Measurements from ENCODE around the gene CLSTN2. TPM values are rescaled to one million over a fixed set of nuclear protein-coding genes. Genes with fewer than 3 reads are reported as not detected.

CLSTN2 gene
- total RNA-seq, 1 donor from 2014 or later, result not detected

DNA sequence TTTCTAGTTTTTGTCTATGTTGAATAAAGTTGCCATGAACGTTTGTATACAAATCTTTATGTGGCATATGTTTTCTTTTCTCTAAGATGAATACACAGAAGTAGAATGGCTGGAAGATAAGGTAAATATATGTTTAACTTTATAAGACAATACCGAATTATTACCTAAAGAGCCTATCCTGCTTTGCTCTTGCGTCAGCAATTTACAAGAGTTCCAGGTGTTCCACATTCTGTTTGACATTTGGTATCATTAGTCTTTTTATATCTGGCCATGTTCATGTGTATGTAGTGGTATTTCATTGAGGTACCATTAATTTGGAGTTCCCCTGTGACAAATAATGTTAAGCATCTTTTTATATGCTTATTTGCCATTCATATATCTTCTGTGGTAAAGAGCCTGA lies 668.8 kb downstream of the CLSTN2 start:
- Mint-ChIP-seq H3K36me3 (ENCODE audit: low read depth) (no peaks in the 10 kb centered on the region), H3K9me3 (no peaks in the 10 kb centered on the region), H3K4me1 (no peaks in the 10 kb centered on the region), H3K27me3 (peaks cover 13% of the 10 kb centered on the region), H3K27ac (no peak overlapping the region), H3K4me3 (no peak overlapping the region)
- DNase-seq (no peak), ATAC-seq (ENCODE audit: low read depth) (no peak)
- POLR2A ChIA-PET, result no interaction called here
- intact Hi-C loops (cut with micrococcal nuclease), result no loop called here
- CTCF ChIA-PET, result no interaction called here
- TF ChIP-seq, protein P1, sequence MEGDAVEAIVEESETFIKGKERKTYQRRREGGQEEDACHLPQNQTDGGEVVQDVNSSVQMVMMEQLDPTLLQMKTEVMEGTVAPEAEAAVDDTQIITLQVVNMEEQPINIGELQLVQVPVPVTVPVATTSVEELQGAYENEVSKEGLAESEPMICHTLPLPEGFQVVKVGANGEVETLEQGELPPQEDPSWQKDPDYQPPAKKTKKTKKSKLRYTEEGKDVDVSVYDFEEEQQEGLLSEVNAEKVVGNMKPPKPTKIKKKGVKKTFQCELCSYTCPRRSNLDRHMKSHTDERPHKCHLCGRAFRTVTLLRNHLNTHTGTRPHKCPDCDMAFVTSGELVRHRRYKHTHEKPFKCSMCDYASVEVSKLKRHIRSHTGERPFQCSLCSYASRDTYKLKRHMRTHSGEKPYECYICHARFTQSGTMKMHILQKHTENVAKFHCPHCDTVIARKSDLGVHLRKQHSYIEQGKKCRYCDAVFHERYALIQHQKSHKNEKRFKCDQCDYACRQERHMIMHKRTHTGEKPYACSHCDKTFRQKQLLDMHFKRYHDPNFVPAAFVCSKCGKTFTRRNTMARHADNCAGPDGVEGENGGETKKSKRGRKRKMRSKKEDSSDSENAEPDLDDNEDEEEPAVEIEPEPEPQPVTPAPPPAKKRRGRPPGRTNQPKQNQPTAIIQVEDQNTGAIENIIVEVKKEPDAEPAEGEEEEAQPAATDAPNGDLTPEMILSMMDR (IDR thresholded peaks at IDR 0.05), result no peak

DNA sequence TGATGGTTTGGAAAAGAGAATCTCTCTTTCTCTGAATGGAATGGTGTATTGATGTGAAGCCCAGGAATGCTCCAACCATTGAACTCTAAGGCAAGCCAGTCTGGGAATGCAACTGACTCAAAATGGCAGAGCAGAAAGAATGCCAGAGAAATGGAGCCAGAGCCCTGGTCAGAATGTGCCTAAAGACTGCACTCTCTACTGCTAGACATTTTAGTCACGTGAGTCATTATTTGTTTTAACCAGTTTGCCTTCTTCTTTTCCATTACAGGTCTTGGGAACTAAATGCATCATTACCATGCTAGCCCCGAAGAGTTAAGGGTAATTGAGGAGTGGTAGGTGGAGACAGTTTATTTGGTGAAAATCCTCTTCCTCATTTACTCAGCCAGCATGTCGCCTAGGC lies 675.6 kb downstream of the CLSTN2 start:
- H3K9me3 Mint-ChIP-seq, result no peaks in the 10 kb centered on the region
- H3K4me1 Mint-ChIP-seq, result no peaks in the 10 kb centered on the region
- no peak overlapping the region for H3K27ac Mint-ChIP-seq
- H3K36me3 Mint-ChIP-seq (ENCODE audit: low read depth), result no peaks in the 10 kb centered on the region
- intact Hi-C loops (cut with micrococcal nuclease), result no loop called here
- H3K4me3 Mint-ChIP-seq, result no peak overlapping the region
- ChIA-PET POLR2A (no interaction called here), CTCF (no interaction called here)
- DNase-seq (no peak), ATAC-seq (ENCODE audit: low read depth) (no peak)
- TF ChIP-seq, protein P1 (IDR thresholded peaks at IDR 0.05), result no peak
- peaks cover 4% of the 10 kb centered on the region for H3K27me3 Mint-ChIP-seq

DNA sequence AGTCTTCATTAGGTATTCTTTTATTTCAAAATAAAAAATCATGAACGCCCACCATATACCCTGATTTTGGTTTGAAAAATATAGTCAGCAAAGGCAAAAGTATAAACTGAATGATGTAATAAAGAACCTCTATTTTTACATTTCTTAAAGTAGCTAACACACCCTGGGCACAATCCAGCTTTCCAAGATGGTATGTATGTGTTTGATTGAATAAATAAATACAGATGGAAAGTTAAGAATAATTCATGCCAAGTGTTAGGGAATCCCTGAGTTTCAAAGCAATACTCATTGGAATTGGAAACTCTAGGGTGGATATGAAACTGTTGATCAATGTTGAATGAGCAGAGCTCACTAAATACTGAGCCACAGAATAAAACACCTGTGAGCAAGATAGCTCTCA lies 679.0 kb downstream of the CLSTN2 start:
- Mint-ChIP-seq H3K36me3 (ENCODE audit: low read depth) (no peaks in the 10 kb centered on the region), H3K4me3 (no peak overlapping the region), H3K9me3 (peaks cover 5% of the 10 kb centered on the region), H3K27me3 (peaks cover 5% of the 10 kb centered on the region), H3K4me1 (no peaks in the 10 kb centered on the region), H3K27ac (no peak overlapping the region)
- ChIA-PET POLR2A (no interaction called here), CTCF (no interaction called here)
- TF ChIP-seq, protein P1 (IDR thresholded peaks at IDR 0.05), result no peak
- intact Hi-C loops (cut with micrococcal nuclease), result no loop called here
- no peak for DNase-seq
- no peak for ATAC-seq (ENCODE audit: low read depth)

DNA sequence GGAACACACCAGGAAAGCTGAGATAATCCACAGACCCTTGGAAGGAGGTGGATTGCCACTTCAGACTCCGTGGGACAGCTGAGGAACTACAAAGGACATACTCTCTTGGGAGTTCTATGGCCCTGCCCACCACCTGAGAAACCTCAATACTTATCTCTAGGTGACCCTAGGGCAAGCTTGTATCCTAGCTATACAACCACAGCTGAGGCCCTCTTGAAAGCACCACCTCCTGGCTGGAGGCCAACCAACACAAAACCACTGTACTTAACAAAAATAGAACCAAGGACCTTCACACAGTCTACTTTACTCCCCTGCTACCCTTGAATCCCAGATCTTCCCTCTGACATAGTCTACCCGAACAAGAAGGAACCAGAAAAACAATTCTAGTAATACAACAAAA lies 682.1 kb downstream of the CLSTN2 start:
- no peaks in the 10 kb centered on the region for H3K36me3 Mint-ChIP-seq (ENCODE audit: low read depth)
- POLR2A ChIA-PET, result no interaction called here

DNA sequence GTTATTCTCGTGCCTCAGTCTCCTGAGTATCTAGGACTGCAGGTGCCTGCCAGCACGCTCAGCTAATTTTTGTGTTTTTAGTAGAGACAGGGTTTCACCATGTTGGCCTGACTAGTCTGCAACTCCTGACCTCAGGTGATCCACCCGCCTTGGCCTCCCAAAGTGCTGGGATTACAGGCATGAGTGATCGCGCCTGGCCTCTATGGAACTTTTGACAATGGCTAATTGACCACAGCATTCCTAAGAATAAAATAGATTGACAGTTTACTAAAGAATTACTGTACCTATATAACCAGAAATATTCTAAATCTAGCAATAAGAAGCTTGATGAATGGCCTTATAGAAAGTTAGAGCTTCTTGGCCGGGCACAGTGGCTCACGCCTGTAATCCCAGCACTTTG lies 691.9 kb downstream of the CLSTN2 start:
- no peak overlapping the region for H3K27ac Mint-ChIP-seq
- H3K9me3 Mint-ChIP-seq, result no peaks in the 10 kb centered on the region
- POLR2A ChIA-PET, result no interaction called here
- H3K4me3 Mint-ChIP-seq, result no peak overlapping the region
- intact Hi-C loops (cut with micrococcal nuclease), result no loop called here
- ATAC-seq (ENCODE audit: low read depth) (no peak), DNase-seq (no peak)
- H3K27me3 Mint-ChIP-seq, result no peaks in the 10 kb centered on the region
- TF ChIP-seq, protein P1 (IDR thresholded peaks at IDR 0.05), result no peak
- CTCF ChIA-PET, result no interaction called here
- no peaks in the 10 kb centered on the region for H3K36me3 Mint-ChIP-seq (ENCODE audit: low read depth)
- H3K4me1 Mint-ChIP-seq, result no peaks in the 10 kb centered on the region

More for the DNA sequence above, 682.1 kb downstream of the CLSTN2 start:
- DNase-seq (no peak), ATAC-seq (ENCODE audit: low read depth) (no peak)
- Mint-ChIP-seq H3K4me1 (no peaks in the 10 kb centered on the region), H3K4me3 (no peak overlapping the region), H3K27ac (no peak overlapping the region), H3K9me3 (peaks cover 5% of the 10 kb centered on the region), H3K27me3 (peaks cover 7% of the 10 kb centered on the region)
- intact Hi-C loops (cut with micrococcal nuclease), result no loop called here
- CTCF ChIA-PET, result no interaction called here
- TF ChIP-seq, protein P1 (IDR thresholded peaks at IDR 0.05), result no peak

Measured in activated B cell treated with CpG ODN at 0.5 μM for 24 hours (primary cell).